ENCODE measurements around the gene KCNQ5. TPM values are rescaled to one million over a fixed set of nuclear protein-coding genes. Genes with fewer than 3 reads are reported as not detected.

The KCNQ5 gene
- total RNA-seq, 4 donors from 2014 or later, result 1.1 to 14.6 (median 9.0) TPM

- Histone ChIP-seq H3K27ac (peak overlapping the region in 1 of 3 donors; percentile 90), H3K9me3 (no peaks in the 10 kb centered on the region), H3K36me3 (no peaks in the 10 kb centered on the region), H3K4me3 (replicated peaks in 1 of 3) (no peak overlapping the region), H3K4me1 (peaks cover 21 to 32% of the 10 kb centered on the region in 2 donors), H3K27me3 (no peaks in the 10 kb centered on the region)
- 20% methylated on average over 1 of the region's 1 CpG for WGBS, 2 donors
- DNase-seq, result no peak
- TF ChIP-seq POLR2A (IDR thresholded peaks at IDR 0.05) (no peak), CTCF (IDR thresholded peaks at IDR 0.05) (no peak)
- intact Hi-C loops (cut with DNase I), result no loop called here
Measured at GRCh38 chr6:72956272-72956671, 334.4 kb downstream of the KCNQ5 start.

- H3K4me3 ChIP-seq (replicated peaks in 1 of 3), result no peak overlapping the region
- peaks cover 2 to 12% of the 10 kb centered on the region in 2 donors for H3K4me1 ChIP-seq
- H3K27ac ChIP-seq, result peak overlapping the region in 1 of 3 donors; percentile 50
- H3K9me3 ChIP-seq, result no peaks in the 10 kb centered on the region
- no peaks in the 10 kb centered on the region for H3K27me3 ChIP-seq
- no peak for DNase-seq
- intact Hi-C loops (cut with DNase I), result no loop called here
- 38 to 55% methylated on average over 2 of the region's 2 CpGs for WGBS, 2 donors
- TF ChIP-seq POLR2A (IDR thresholded peaks at IDR 0.05) (no peak), CTCF (IDR thresholded peaks at IDR 0.05) (no peak)
- H3K36me3 ChIP-seq, result no peaks in the 10 kb centered on the region
Measured at GRCh38 chr6:72959821-72960220, 338.0 kb downstream of the KCNQ5 start.

- no peak for DNase-seq
- no peaks in the 10 kb centered on the region for H3K36me3 ChIP-seq
- H3K27me3 ChIP-seq, result no peaks in the 10 kb centered on the region
- WGBS, 2 donors, result 75 to 89% methylated on average over 2 of the region's 2 CpGs
- intact Hi-C loops (cut with DNase I), result no loop called here
- no peaks in the 10 kb centered on the region for H3K9me3 ChIP-seq
- H3K4me1 ChIP-seq, result no peaks in the 10 kb centered on the region
- H3K4me3 ChIP-seq (replicated peaks in 1 of 3), result no peak overlapping the region
- no peak for TF ChIP-seq POLR2A (IDR thresholded peaks at IDR 0.05)
- TF ChIP-seq CTCF (IDR thresholded peaks at IDR 0.05), result no peak
- no peak overlapping the region for H3K27ac ChIP-seq
Measured at GRCh38 chr6:72963946-72964345, 342.1 kb downstream of the KCNQ5 start.

GRCh38 chr6:72966628-72967280 lies 344.9 kb downstream of the KCNQ5 start:
- Histone ChIP-seq H3K9me3 (no peaks in the 10 kb centered on the region), H3K4me3 (replicated peaks in 1 of 3) (no peak overlapping the region), H3K27me3 (no peaks in the 10 kb centered on the region), H3K36me3 (no peaks in the 10 kb centered on the region), H3K4me1 (no peaks in the 10 kb centered on the region), H3K27ac (no peak overlapping the region)
- no peak for DNase-seq
- 69 to 87% methylated on average over 1 of the region's 1 CpG for WGBS, 2 donors
- no peak for TF ChIP-seq CTCF (IDR thresholded peaks at IDR 0.05)
- TF ChIP-seq POLR2A (IDR thresholded peaks at IDR 0.05), result no peak
- intact Hi-C loops (cut with DNase I), result no loop called here

GRCh38 chr6:72967329-72967728 lies 345.5 kb downstream of the KCNQ5 start:
- H3K4me1 ChIP-seq, result no peaks in the 10 kb centered on the region
- no peak for DNase-seq
- no peak overlapping the region for H3K4me3 ChIP-seq (replicated peaks in 1 of 3)
- H3K27me3 ChIP-seq, result no peaks in the 10 kb centered on the region
- 90 to 98% methylated on average over 1 of the region's 1 CpG for WGBS, 2 donors
- no peaks in the 10 kb centered on the region for H3K36me3 ChIP-seq
- intact Hi-C loops (cut with DNase I), result no loop called here
- no peaks in the 10 kb centered on the region for H3K9me3 ChIP-seq
- no peak for TF ChIP-seq POLR2A (IDR thresholded peaks at IDR 0.05)
- TF ChIP-seq CTCF (IDR thresholded peaks at IDR 0.05), result no peak
- no peak overlapping the region for H3K27ac ChIP-seq

Measured in thyroid gland (tissue), 4 donors.